HCT116 (cell line): Measurements from ENCODE around the gene LHPP.

Experiments
- ATF3 ChIP-seq: IDR thresholded peaks from 2 replicates; pipeline ENCODE4 v1.6.1; 2012
- EGR1 ChIP-seq: IDR thresholded peaks from 2 replicates; pipeline ENCODE4 v1.6.1; 2012; ENCODE audit warnings: low read depth
- EZH2 ChIP-seq: fragments of 200-600 bp; sonication (generic); IDR thresholded peaks from 2 replicates; pipeline ENCODE4 v1.6.1; 2017; ENCODE audit warnings: antibody characterized with exemption, mixed run types
- EZH2phosphoT487 ChIP-seq: fragments of 200-600 bp; IDR thresholded peaks from 2 replicates; pipeline ENCODE4 v1.6.1; 2018; ENCODE audit warnings: antibody characterized with exemption, borderline replicate concordance
- MAX ChIP-seq: IDR thresholded peaks from 2 replicates; pipeline ENCODE4 v1.6.1; 2012
- POLR2A ChIP-seq: IDR thresholded peaks from 2 replicates; pipeline ENCODE4 v1.7.0; 2011; ENCODE audit warnings: borderline replicate concordance; ENCODE audit not compliant: insufficient read depth, insufficient read length; ENCODE audit errors: extremely low read depth
- POLR2AphosphoS5 ChIP-seq: IDR thresholded peaks from 2 replicates; pipeline ENCODE4 v1.6.1; 2011; ENCODE audit warnings: mild to moderate bottlenecking, low read depth, low read length, moderate library complexity
- RAD21 ChIP-seq: IDR thresholded peaks from 2 replicates; pipeline ENCODE4 v1.6.1; 2012; ENCODE audit warnings: low read depth, mild to moderate bottlenecking
- SIN3A ChIP-seq: IDR thresholded peaks from 2 replicates; pipeline ENCODE4 v1.6.1; 2012; ENCODE audit warnings: low read depth
- SP1 ChIP-seq: IDR thresholded peaks from 2 replicates; pipeline ENCODE4 v1.6.1; 2012; ENCODE audit warnings: low read depth
- YY1 ChIP-seq: IDR thresholded peaks from 2 replicates; pipeline ENCODE4 v1.6.1; 2011; ENCODE audit warnings: low read length, low read depth, moderate library complexity, mild to moderate bottlenecking; ENCODE audit not compliant: insufficient replicate concordance; ENCODE audit errors: extremely low read depth
- ZNF274 ChIP-seq: fragments of 200-500 bp; sonication (Bioruptor generic); IDR thresholded peaks from 2 replicates; pipeline ENCODE4 v1.6.1; 2014; ENCODE audit warnings: mild to moderate bottlenecking, low read depth, low read length, inconsistent platforms
- TF ChIP-seq, protein P1 (sequence below), 3 experiments: fragments of 200-600 bp in 1 of 3; sonication (generic) in 1 of 3; IDR thresholded peaks in 2 of 3; conservative IDR thresholded peaks in 1 of 3; 2 replicates each; pipeline ENCODE4 v1.5.1; 2012 to 2017; ENCODE audit warnings: low read depth in 2 of 3, low read length in 2 of 3, antibody characterized with exemption in 1 of 3, borderline replicate concordance in 1 of 3, control low read depth in 1 of 3, mild to moderate bottlenecking in 1 of 3, mixed read lengths in 1 of 3, mixed run types in 1 of 3, moderate library complexity in 1 of 3; ENCODE audit not compliant: insufficient read depth in 1 of 3

- TF ChIP-seq POLR2AphosphoS5 (no peak), EZH2 (no peak), MAX (no peak), POLR2A (no peak), SP1 (no peak), YY1 (no peak), EGR1 (no peak), ZNF274 (no peak), SIN3A (no peak), RAD21 (no peak), ATF3 (no peak), EZH2phosphoT487 (no peak)
- TF ChIP-seq, protein P1, sequence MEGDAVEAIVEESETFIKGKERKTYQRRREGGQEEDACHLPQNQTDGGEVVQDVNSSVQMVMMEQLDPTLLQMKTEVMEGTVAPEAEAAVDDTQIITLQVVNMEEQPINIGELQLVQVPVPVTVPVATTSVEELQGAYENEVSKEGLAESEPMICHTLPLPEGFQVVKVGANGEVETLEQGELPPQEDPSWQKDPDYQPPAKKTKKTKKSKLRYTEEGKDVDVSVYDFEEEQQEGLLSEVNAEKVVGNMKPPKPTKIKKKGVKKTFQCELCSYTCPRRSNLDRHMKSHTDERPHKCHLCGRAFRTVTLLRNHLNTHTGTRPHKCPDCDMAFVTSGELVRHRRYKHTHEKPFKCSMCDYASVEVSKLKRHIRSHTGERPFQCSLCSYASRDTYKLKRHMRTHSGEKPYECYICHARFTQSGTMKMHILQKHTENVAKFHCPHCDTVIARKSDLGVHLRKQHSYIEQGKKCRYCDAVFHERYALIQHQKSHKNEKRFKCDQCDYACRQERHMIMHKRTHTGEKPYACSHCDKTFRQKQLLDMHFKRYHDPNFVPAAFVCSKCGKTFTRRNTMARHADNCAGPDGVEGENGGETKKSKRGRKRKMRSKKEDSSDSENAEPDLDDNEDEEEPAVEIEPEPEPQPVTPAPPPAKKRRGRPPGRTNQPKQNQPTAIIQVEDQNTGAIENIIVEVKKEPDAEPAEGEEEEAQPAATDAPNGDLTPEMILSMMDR (IDR thresholded peaks at IDR 0.05 in 2 of 3, conservative IDR thresholded peaks at IDR 0.05 in 1 of 3; ENCODE audit: borderline replicate concordance in 1 of 3, insufficient read depth in 1 of 3, low read depth in 2 of 3, low read length in 2 of 3), result no peak
Observed at GRCh38 chr10:124641282-124642087, 179.9 kb downstream of the LHPP start.
